ENCODE measurements around the gene CYTH3.

CYTH3 gene

GRCh38 chr7:6257675-6258074 is 14.7 kb downstream of the CYTH3 start:
- H3K4me3 ChIP-seq (ENCODE audit: low read depth, low read length), result no peak overlapping the region
- DNase-seq (ENCODE audit: low read depth), result no peak
- no peak for TF ChIP-seq CTCF (conservative IDR thresholded peaks at IDR 0.05; ENCODE audit: low read depth, low read length)

- H3K4me3 ChIP-seq (ENCODE audit: low read depth, low read length), result no peak overlapping the region
- peak; percentile 82 for DNase-seq (ENCODE audit: low read depth)
- TF ChIP-seq CTCF (conservative IDR thresholded peaks at IDR 0.05; ENCODE audit: low read depth, low read length), result no peak
Measured at GRCh38 chr7:6256677-6257535, 15.5 kb downstream of the CYTH3 start.

GRCh38 chr7:6256109-6256483 is 16.3 kb downstream of the CYTH3 start:
- peak; percentile 60 for DNase-seq (ENCODE audit: low read depth)
- peak; percentile 53 for TF ChIP-seq CTCF (conservative IDR thresholded peaks at IDR 0.05; ENCODE audit: low read depth, low read length)
- H3K4me3 ChIP-seq (ENCODE audit: low read depth, low read length), result no peak overlapping the region

GRCh38 chr7:6254866-6255265 is 17.6 kb downstream of the CYTH3 start:
- no peak overlapping the region for H3K4me3 ChIP-seq (ENCODE audit: low read depth, low read length)
- TF ChIP-seq CTCF (conservative IDR thresholded peaks at IDR 0.05; ENCODE audit: low read depth, low read length), result no peak
- no peak for DNase-seq (ENCODE audit: low read depth)

- peak; percentile 57 for DNase-seq (ENCODE audit: low read depth)
- no peak for TF ChIP-seq CTCF (conservative IDR thresholded peaks at IDR 0.05; ENCODE audit: low read depth, low read length)
- no peak overlapping the region for H3K4me3 ChIP-seq (ENCODE audit: low read depth, low read length)
Measured at GRCh38 chr7:6252748-6253147, 19.7 kb downstream of the CYTH3 start.

- no peak overlapping the region for H3K4me3 ChIP-seq (ENCODE audit: low read depth, low read length)
- no peak for TF ChIP-seq CTCF (conservative IDR thresholded peaks at IDR 0.05; ENCODE audit: low read depth, low read length)
- peak; percentile 61 for DNase-seq (ENCODE audit: low read depth)
Measured at GRCh38 chr7:6252341-6252746, 20.1 kb downstream of the CYTH3 start.

- peak; percentile 62 for DNase-seq (ENCODE audit: low read depth)
- no peak overlapping the region for H3K4me3 ChIP-seq (ENCODE audit: low read depth, low read length)
- TF ChIP-seq CTCF (conservative IDR thresholded peaks at IDR 0.05; ENCODE audit: low read depth, low read length), result no peak
Measured at GRCh38 chr7:6251653-6252052, 20.8 kb downstream of the CYTH3 start.
